MM.1S (cell line): ENCODE measurements around the gene CEACAM19.

Experiments
- DNase-seq: peaks from one replicate; pipeline ENCODE4 v3.0.0-alpha.2; 2015
- H2AFZ ChIP-seq: fragments of 300-600 bp; sonication (generic); 2 replicates; pipeline ENCODE4 v1.6.0; 2016; ENCODE audit warnings: antibody characterized with exemption, low read length
- H3F3A ChIP-seq: fragments of 300-600 bp; sonication (generic); 2 replicates; pipeline ENCODE4 v1.6.1; 2016; ENCODE audit warnings: mild to moderate bottlenecking, antibody characterized with exemption, low read length, moderate library complexity, mixed read lengths; ENCODE audit not compliant: insufficient read depth
- H3K27ac ChIP-seq: fragments of 300-600 bp; sonication (generic); 2 replicates; pipeline ENCODE4 v1.5.1; 2016; ENCODE audit warnings: mild to moderate bottlenecking, low read length
- H3K27me3 ChIP-seq: fragments of 300-600 bp; sonication (generic); replicated peaks from 2 replicates; pipeline ENCODE4 v1.6.0; 2016; ENCODE audit warnings: low read length; ENCODE audit not compliant: insufficient read depth
- H3K36me3 ChIP-seq: fragments of 300-600 bp; sonication (generic); replicated peaks from 2 replicates; pipeline ENCODE4 v1.6.1; 2016; ENCODE audit warnings: mild to moderate bottlenecking, low read length, mixed read lengths; ENCODE audit not compliant: insufficient read depth
- H3K4me1 ChIP-seq: fragments of 300-600 bp; sonication (generic); 2 replicates; pipeline ENCODE4 v1.6.1; 2016; ENCODE audit warnings: low read length, mixed read lengths
- H3K4me2 ChIP-seq: fragments of 300-600 bp; sonication (generic); 2 replicates; pipeline ENCODE4 v1.6.0; 2016; ENCODE audit warnings: low read depth, low read length
- H3K4me3 ChIP-seq: fragments of 300-600 bp; sonication (generic); 2 replicates; pipeline ENCODE4 v1.5.1; 2016; ENCODE audit warnings: low read length, mixed read lengths
- H3K79me2 ChIP-seq: fragments of 300-600 bp; sonication (generic); 2 replicates; pipeline ENCODE4 v1.6.1; 2016; ENCODE audit warnings: mixed run types, low read length, mixed read lengths
- H3K9ac ChIP-seq: fragments of 300-600 bp; sonication (generic); 2 replicates; pipeline ENCODE4 v1.6.1; 2016; ENCODE audit warnings: low read length, mixed read lengths
- H3K9me2 ChIP-seq: fragments of 300-600 bp; sonication (generic); replicated peaks from 2 replicates; pipeline ENCODE4 v1.6.1; 2016; ENCODE audit warnings: mild to moderate bottlenecking, low read length, mixed read lengths; ENCODE audit not compliant: insufficient read depth
- H3K9me3 ChIP-seq: fragments of 300-600 bp; sonication (generic); replicated peaks from 2 replicates; pipeline ENCODE4 v1.6.1; 2016; ENCODE audit warnings: mild to moderate bottlenecking, low read length, mixed read lengths; ENCODE audit not compliant: insufficient read depth
- H4K20me1 ChIP-seq: fragments of 300-600 bp; sonication (generic); 2 replicates; pipeline ENCODE4 v1.6.1; 2016; ENCODE audit warnings: mild to moderate bottlenecking, low read length, moderate library complexity, mixed read lengths; ENCODE audit not compliant: insufficient read depth
- EZH2 ChIP-seq: fragments of 300-600 bp; sonication (generic); optimal IDR thresholded peaks from 2 replicates; pipeline ENCODE3; 2017; ENCODE audit warnings: low read depth, mild to moderate bottlenecking, antibody characterized with exemption, low read length, mixed read lengths
- EZH2phosphoT487 ChIP-seq: fragments of 300-600 bp; sonication (generic); IDR thresholded peaks from 2 replicates; pipeline ENCODE4 v1.6.1; 2018; ENCODE audit warnings: antibody characterized with exemption, low read length
- TF ChIP-seq, protein P1 (sequence below): fragments of 300-600 bp; sonication (generic); IDR thresholded peaks from 2 replicates; pipeline ENCODE4 v1.5.1; 2016; ENCODE audit warnings: antibody characterized with exemption, low read length, mixed read lengths

Gene CEACAM19

DNA sequence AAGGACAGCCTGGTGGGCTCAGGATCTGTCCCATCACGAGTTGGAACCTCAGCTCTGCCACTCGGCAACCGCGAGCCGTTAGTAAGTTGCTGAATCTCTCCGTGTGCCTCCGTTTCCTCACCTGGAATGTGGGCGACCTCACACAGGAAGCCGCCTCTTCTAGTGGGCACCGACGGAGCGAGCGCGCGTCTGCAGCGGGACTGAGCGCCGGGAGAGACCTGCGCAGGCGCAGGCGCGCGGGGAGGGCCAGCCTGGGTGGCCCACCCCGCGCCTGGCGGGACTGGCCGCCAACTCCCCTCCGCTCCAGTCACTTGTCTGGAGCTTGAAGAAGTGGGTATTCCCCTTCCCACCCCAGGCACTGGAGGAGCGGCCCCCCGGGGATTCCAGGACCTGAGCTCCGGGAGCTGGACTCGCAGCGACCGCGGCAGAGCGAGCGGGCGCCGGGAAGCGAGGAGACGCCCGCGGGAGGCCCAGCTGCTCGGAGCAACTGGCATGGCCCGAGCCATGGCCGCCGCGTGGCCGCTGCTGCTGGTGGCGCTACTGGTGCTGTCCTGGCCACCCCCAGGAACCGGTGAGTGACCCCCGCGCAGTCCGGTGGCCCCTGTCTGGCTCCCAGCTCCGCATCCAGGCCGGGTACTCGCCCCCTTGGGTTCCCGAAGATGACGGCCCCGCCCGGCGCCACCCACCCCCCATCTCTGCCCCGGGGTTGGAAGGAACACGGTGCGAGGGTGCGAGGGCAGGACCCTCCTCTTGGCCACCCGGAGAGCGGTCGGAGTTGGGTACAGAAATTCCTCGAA, 27.5 kb upstream of the CEACAM19 start, which contains the start of gene PVR:
PVR (plus strand) TSS at position 306 of the 797 bp plus-strand sequence; CDS start at position 493, 187 bp downstream.
- H3K4me2 ChIP-seq, result peak within 1 kb of the TSS; percentile 94
- peak within 1 kb of the TSS; percentile 58 for H3K9ac ChIP-seq
- no peak within 1 kb of the TSS for H3K27ac ChIP-seq
- H3K27me3 ChIP-seq, result no peaks in the 10 kb centered on the region
- peak within 1 kb of the TSS; percentile 93 for H3K4me3 ChIP-seq
- no peaks in the 10 kb centered on the region for H3K36me3 ChIP-seq
- H4K20me1 ChIP-seq, result no peaks in the 10 kb centered on the region
- H3K9me2 ChIP-seq, result no peaks in the 10 kb centered on the region
- H3K4me1 ChIP-seq, result no peaks in the 10 kb centered on the region
- peak; percentile 61 for DNase-seq
- TF ChIP-seq EZH2phosphoT487, result no peak
- TF ChIP-seq, protein P1, sequence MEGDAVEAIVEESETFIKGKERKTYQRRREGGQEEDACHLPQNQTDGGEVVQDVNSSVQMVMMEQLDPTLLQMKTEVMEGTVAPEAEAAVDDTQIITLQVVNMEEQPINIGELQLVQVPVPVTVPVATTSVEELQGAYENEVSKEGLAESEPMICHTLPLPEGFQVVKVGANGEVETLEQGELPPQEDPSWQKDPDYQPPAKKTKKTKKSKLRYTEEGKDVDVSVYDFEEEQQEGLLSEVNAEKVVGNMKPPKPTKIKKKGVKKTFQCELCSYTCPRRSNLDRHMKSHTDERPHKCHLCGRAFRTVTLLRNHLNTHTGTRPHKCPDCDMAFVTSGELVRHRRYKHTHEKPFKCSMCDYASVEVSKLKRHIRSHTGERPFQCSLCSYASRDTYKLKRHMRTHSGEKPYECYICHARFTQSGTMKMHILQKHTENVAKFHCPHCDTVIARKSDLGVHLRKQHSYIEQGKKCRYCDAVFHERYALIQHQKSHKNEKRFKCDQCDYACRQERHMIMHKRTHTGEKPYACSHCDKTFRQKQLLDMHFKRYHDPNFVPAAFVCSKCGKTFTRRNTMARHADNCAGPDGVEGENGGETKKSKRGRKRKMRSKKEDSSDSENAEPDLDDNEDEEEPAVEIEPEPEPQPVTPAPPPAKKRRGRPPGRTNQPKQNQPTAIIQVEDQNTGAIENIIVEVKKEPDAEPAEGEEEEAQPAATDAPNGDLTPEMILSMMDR, result no peak
- peak within 1 kb of the TSS; percentile 94 for H2AFZ ChIP-seq
- no peaks in the 10 kb centered on the region for H3F3A ChIP-seq
- peaks cover 6% of the 10 kb centered on the region for H3K79me2 ChIP-seq
- H3K9me3 ChIP-seq, result no peaks in the 10 kb centered on the region

DNA sequence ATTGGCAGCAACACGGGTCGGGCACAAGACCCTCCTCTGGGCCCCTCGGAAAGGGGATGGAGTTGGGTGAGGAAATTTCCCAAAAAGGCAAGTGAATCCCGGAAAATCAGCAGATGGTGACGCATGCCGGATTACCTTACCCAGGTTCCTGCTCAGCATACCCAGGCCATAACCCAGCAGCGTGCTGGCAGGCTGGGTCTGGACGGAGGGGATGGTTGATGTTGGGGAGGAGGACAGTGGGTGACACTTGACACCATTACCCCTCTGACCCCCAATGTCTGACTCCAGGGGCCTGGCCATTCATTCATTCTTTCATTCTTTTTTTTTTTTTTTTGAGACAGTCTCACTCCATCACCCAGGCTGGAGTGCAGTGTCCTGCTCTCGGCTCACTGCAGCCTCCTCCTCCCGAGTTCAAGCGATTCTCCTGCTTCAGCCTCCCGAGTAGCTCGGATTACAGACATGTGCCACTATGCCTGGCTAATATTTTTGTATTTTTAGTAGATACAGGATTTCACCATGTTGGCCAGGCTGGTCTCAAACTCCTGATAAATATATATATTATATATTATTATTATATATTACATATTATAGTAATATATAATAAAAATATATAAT, 26.8 kb upstream of the CEACAM19 start:
- H3F3A ChIP-seq, result no peaks in the 10 kb centered on the region
- H3K4me1 ChIP-seq, result no peaks in the 10 kb centered on the region
- H3K79me2 ChIP-seq, result peaks cover 6% of the 10 kb centered on the region
- H3K9me3 ChIP-seq, result no peaks in the 10 kb centered on the region
- H3K27ac ChIP-seq, result no peak overlapping the region
- peak overlapping the region; percentile 94 for H3K4me2 ChIP-seq
- no peaks in the 10 kb centered on the region for H3K36me3 ChIP-seq
- peak overlapping the region; percentile 58 for H3K9ac ChIP-seq
- DNase-seq, result no peak
- H3K9me2 ChIP-seq, result no peaks in the 10 kb centered on the region
- TF ChIP-seq EZH2 (no peak), EZH2phosphoT487 (no peak)
- TF ChIP-seq, protein P1, result no peak
- H3K4me3 ChIP-seq, result peak overlapping the region; percentile 93
- peak overlapping the region; percentile 94 for H2AFZ ChIP-seq
- H3K27me3 ChIP-seq, result no peaks in the 10 kb centered on the region
- H4K20me1 ChIP-seq, result no peaks in the 10 kb centered on the region

GRCh38 chr19:44645407-44646048, 25.8 kb upstream of the CEACAM19 start:
- no peaks in the 10 kb centered on the region for H3K27me3 ChIP-seq

More at GRCh38 chr19:44645407-44646048, 25.8 kb upstream of the CEACAM19 start:
- Histone ChIP-seq H3K9me3 (no peaks in the 10 kb centered on the region), H2AFZ (no peak overlapping the region), H3K9me2 (no peaks in the 10 kb centered on the region), H3F3A (no peaks in the 10 kb centered on the region), H3K36me3 (no peaks in the 10 kb centered on the region), H4K20me1 (no peaks in the 10 kb centered on the region), H3K4me3 (no peak overlapping the region), H3K27ac (no peak overlapping the region), H3K4me1 (no peaks in the 10 kb centered on the region), H3K9ac (no peak overlapping the region), H3K4me2 (no peak overlapping the region), H3K79me2 (peaks cover 6% of the 10 kb centered on the region)
- DNase-seq, result no peak
- TF ChIP-seq EZH2, result no peak
- TF ChIP-seq, protein P1, result no peak
- TF ChIP-seq EZH2phosphoT487, result no peak
